ENCODE measurements around the gene DENND1A. TPM values are rescaled to one million over a fixed set of nuclear protein-coding genes. Genes with fewer than 3 reads are reported as not detected.

DENND1A gene
- total and polyA plus RNA-seq, 11 donors, result 9.8 to 24.0 (median 14.7) TPM

- WGBS, 4 donors, result 93 to 95% (median 94%) methylated on average over 4 to 5 of the region's 5 CpGs
- DNase-seq (no peak), ATAC-seq (no peak)
- Histone ChIP-seq H3K27ac (no peak overlapping the region), H3K4me1 (no peaks in the 10 kb centered on the region), H3K27me3 (no peaks in the 10 kb centered on the region), H3K36me3 (peaks cover 0 to 28% (median 9%) of the 10 kb centered on the region in 9 donors), H3K9me3 (no peaks in the 10 kb centered on the region), H3K4me3 (no peak overlapping the region)
- intact Hi-C loops (cut with DNase I), result no loop called here
- TF ChIP-seq POLR2A (IDR thresholded peaks at IDR 0.05) (no peak), CTCF (IDR thresholded peaks at IDR 0.05) (no peak)
These were observed 511.9 kb downstream of the DENND1A start for GRCh38 chr9:123418052-123418430.

- Histone ChIP-seq H3K4me1 (no peaks in the 10 kb centered on the region), H3K9me3 (no peaks in the 10 kb centered on the region), H3K27me3 (no peaks in the 10 kb centered on the region), H3K4me3 (no peak overlapping the region), H3K36me3 (peaks cover 0 to 28% (median 9%) of the 10 kb centered on the region in 9 donors), H3K27ac (no peak overlapping the region)
- TF ChIP-seq CTCF (IDR thresholded peaks at IDR 0.05) (no peak), POLR2A (IDR thresholded peaks at IDR 0.05) (no peak)
- intact Hi-C loops (cut with DNase I), result no loop called here
- WGBS, 4 donors, result 91 to 98% (median 96%) methylated on average over 5 of the region's 5 CpGs
- no peak for ATAC-seq
- no peak for DNase-seq
These were observed 512.5 kb downstream of the DENND1A start for GRCh38 chr9:123417289-123418051.

GRCh38 chr9:123416176-123416575 is 513.8 kb downstream of the DENND1A start:
- Histone ChIP-seq H3K27ac (no peak overlapping the region), H3K27me3 (no peaks in the 10 kb centered on the region), H3K4me3 (no peak overlapping the region), H3K36me3 (peaks cover 0 to 28% (median 9%) of the 10 kb centered on the region in 9 donors), H3K9me3 (no peaks in the 10 kb centered on the region), H3K4me1 (no peaks in the 10 kb centered on the region)
- 88 to 93% (median 91%) methylated on average over 7 to 8 of the region's 8 CpGs for WGBS, 4 donors
- intact Hi-C loops (cut with DNase I), result no loop called here
- no peak for ATAC-seq
- TF ChIP-seq CTCF (IDR thresholded peaks at IDR 0.05) (no peak), POLR2A (IDR thresholded peaks at IDR 0.05) (no peak)
- no peak for DNase-seq

GRCh38 chr9:123414936-123415930 is 514.7 kb downstream of the DENND1A start:
- intact Hi-C loops (cut with DNase I), result no loop called here
- 86 to 91% (median 88%) methylated on average over 22 to 23 of the region's 23 CpGs for WGBS, 4 donors

More at GRCh38 chr9:123414936-123415930, 514.7 kb downstream of the DENND1A start:
- Histone ChIP-seq H3K4me1 (no peaks in the 10 kb centered on the region), H3K36me3 (peaks cover 0 to 24% (median 9%) of the 10 kb centered on the region in 9 donors), H3K4me3 (no peak overlapping the region), H3K27ac (no peak overlapping the region), H3K9me3 (no peaks in the 10 kb centered on the region), H3K27me3 (no peaks in the 10 kb centered on the region)
- TF ChIP-seq POLR2A (IDR thresholded peaks at IDR 0.05) (no peak), CTCF (IDR thresholded peaks at IDR 0.05) (no peak)
- no peak for DNase-seq
- no peak for ATAC-seq

Measured in heart left ventricle (tissue), 16 donors.